ENCODE data around the gene LAG3.

Gene LAG3

DNA sequence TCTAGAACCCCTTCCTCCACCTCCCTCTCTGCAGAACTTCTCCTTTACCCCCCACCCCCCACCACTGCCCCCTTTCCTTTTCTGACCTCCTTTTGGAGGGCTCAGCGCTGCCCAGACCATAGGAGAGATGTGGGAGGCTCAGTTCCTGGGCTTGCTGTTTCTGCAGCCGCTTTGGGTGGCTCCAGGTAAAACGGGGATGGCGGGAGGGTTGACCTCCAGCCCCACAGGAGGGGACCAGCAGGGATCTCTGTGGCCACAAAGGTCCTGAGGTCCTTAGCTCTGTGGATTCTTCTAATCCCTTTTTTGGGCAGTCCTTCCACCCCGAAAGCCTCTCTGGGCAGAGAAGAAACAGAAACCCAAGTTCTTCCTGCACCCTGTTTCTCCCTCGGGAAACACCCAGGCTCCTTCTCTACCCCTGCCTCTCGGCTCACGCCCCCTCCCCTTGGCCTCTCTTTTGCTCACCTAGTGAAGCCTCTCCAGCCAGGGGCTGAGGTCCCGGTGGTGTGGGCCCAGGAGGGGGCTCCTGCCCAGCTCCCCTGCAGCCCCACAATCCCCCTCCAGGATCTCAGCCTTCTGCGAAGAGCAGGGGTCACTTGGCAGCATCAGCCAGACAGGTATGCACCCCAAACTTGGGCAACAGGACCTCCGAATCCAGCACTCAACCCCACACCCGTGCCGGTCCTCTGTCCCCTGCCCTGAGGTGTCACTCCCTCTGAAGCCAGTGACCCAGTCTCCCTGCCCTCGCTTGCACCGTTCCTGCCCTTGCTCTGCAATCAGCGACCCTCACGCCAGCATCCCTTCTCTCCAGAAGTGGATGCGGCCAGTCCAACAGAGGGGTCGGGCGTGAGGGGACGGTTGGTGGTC, 638 bp downstream of the LAG3 start:
- H3K4me3 ChIP-seq (ENCODE audit: low read depth, low read length): no peak overlapping the region

DNA sequence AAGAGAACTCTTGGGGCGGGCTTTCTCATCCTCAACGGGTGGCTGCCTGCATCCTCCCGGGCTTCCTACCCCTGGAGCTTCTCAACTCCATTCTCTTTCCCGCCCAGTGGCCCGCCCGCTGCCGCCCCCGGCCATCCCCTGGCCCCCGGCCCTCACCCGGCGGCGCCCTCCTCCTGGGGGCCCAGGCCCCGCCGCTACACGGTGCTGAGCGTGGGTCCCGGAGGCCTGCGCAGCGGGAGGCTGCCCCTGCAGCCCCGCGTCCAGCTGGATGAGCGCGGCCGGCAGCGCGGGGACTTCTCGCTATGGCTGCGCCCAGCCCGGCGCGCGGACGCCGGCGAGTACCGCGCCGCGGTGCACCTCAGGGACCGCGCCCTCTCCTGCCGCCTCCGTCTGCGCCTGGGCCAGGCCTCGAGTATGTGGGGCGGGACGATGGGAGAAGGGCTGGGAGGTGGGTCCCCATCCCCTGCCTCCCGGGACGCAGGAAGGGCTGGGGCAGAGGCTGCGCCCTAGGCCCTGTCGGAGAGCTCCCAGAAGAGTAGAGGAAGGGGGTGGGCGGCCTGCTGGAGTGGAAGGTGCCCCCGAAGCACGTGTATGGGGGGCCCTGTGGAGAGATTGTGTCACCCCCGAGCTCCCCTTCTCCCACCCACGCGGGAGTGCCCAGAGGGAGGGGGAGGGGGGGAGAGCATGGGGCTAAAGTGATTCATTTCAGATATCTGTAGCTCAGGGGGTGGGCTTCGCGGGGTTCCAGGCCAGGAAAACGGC, 1.5 kb downstream of the LAG3 start:
- DNase-seq (ENCODE audit: low read depth): no peak
- TF ChIP-seq, protein P1, sequence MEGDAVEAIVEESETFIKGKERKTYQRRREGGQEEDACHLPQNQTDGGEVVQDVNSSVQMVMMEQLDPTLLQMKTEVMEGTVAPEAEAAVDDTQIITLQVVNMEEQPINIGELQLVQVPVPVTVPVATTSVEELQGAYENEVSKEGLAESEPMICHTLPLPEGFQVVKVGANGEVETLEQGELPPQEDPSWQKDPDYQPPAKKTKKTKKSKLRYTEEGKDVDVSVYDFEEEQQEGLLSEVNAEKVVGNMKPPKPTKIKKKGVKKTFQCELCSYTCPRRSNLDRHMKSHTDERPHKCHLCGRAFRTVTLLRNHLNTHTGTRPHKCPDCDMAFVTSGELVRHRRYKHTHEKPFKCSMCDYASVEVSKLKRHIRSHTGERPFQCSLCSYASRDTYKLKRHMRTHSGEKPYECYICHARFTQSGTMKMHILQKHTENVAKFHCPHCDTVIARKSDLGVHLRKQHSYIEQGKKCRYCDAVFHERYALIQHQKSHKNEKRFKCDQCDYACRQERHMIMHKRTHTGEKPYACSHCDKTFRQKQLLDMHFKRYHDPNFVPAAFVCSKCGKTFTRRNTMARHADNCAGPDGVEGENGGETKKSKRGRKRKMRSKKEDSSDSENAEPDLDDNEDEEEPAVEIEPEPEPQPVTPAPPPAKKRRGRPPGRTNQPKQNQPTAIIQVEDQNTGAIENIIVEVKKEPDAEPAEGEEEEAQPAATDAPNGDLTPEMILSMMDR (conservative IDR thresholded peaks at IDR 0.05; ENCODE audit: low read depth, low read length): no peak
- no peak overlapping the region for H3K4me3 ChIP-seq (ENCODE audit: low read depth, low read length)

More for the DNA sequence above, 638 bp downstream of the LAG3 start:
- TF ChIP-seq, protein P1 (conservative IDR thresholded peaks at IDR 0.05; ENCODE audit: low read depth, low read length): no peak
- DNase-seq (ENCODE audit: low read depth): no peak

DNA sequence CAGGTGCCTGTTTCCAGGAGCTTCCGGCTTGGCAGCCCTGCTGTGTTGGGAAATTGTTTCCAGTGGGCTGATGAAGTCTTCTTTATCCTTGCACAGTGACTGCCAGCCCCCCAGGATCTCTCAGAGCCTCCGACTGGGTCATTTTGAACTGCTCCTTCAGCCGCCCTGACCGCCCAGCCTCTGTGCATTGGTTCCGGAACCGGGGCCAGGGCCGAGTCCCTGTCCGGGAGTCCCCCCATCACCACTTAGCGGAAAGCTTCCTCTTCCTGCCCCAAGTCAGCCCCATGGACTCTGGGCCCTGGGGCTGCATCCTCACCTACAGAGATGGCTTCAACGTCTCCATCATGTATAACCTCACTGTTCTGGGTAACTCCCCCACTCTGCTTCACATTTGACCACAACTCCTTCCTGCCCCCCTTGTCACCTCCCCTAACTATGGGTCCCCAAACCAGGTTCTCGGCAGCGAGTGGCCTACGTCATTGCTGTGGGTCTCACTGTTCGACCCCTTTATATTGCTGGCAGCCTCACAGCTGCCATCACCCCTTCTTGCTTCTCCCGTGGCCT, 2.3 kb downstream of the LAG3 start:
- TF ChIP-seq, protein P1 (conservative IDR thresholded peaks at IDR 0.05; ENCODE audit: low read depth, low read length): no peak
- H3K4me3 ChIP-seq (ENCODE audit: low read depth, low read length): no peak overlapping the region
- DNase-seq (ENCODE audit: low read depth): no peak

DNA sequence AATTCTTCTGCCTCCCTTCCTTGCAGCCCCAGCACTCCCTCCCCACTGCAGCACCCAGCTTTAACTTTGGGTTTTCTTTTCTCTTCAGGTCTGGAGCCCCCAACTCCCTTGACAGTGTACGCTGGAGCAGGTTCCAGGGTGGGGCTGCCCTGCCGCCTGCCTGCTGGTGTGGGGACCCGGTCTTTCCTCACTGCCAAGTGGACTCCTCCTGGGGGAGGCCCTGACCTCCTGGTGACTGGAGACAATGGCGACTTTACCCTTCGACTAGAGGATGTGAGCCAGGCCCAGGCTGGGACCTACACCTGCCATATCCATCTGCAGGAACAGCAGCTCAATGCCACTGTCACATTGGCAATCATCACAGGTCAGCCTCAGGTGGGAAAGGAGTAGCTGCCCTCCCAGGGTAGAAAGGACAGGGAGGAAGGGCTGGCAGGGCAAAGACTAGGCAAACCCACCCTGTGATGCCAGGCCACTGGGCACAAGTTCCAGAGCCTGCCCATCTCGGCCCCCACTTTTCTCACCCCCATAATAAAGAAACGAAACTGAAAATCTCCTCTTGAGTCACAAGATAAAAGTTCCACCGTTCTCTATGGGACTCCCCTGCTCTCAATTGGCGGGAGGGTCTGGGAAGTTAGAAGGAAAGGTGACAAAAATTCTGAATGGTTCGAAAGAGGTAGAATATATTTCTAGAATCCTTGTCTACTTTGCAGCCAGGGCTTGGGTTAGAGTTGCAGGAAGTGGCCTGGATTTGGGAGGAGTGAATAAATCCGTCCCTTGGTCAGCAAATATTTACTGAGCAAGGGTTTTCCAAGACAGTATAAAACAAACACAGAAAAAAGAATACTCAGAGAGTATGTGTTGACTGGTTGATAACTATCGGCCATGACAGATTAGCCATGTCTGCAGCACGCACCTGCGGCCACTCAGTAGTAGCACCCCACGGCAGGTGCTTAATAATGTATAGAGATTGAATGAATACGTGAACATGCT, 3.2 kb downstream of the LAG3 start:
- TF ChIP-seq, protein P1 (conservative IDR thresholded peaks at IDR 0.05; ENCODE audit: low read depth, low read length): no peak
- DNase-seq (ENCODE audit: low read depth): no peak

DNA sequence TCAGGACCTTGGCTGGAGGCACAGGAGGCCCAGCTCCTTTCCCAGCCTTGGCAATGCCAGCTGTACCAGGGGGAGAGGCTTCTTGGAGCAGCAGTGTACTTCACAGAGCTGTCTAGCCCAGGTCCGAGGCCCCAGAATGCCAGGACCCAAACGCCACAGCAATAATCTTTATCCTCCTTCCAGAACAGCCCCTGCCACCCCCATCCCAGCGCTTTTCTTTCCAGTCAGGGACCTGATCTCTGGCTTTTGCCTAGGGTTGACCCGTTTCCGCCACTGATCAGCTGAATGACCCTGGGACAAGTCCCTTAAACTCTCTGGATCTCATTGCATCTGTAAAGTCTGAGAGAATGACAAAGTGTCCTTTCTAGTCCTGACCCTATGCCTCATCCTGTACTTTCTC, 5.1 kb downstream of the LAG3 start:
- no peak for DNase-seq (ENCODE audit: low read depth)
- H3K4me3 ChIP-seq (ENCODE audit: low read depth, low read length): no peak overlapping the region
- TF ChIP-seq, protein P1 (conservative IDR thresholded peaks at IDR 0.05; ENCODE audit: low read depth, low read length): no peak

More for the DNA sequence above, 3.2 kb downstream of the LAG3 start:
- no peak overlapping the region for H3K4me3 ChIP-seq (ENCODE audit: low read depth, low read length)

DNA sequence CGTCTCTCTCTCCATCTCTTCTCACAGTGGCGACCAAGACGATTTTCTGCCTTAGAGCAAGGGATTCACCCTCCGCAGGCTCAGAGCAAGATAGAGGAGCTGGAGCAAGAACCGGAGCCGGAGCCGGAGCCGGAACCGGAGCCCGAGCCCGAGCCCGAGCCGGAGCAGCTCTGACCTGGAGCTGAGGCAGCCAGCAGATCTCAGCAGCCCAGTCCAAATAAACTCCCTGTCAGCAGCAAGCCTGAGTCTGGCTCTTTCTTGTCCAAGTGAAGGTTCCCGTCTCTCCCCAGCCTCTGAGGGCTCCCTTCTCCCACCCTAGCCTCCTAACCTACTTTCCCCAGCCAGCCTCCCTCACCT, 5.9 kb downstream of the LAG3 start:
- peak; percentile 62 for DNase-seq (ENCODE audit: low read depth)
- peak overlapping the region; percentile 53 for H3K4me3 ChIP-seq (ENCODE audit: low read depth, low read length)
- TF ChIP-seq, protein P1 (conservative IDR thresholded peaks at IDR 0.05; ENCODE audit: low read depth, low read length): no peak
